Neural cell (in vitro differentiated cells): ENCODE data around the gene IGSF3.

Experiments
- CTCF ChIP-seq: fragments of 450-650 bp; IDR thresholded peaks from 2 replicates; pipeline ENCODE4 v1.5.1; 2014; ENCODE audit warnings: antibody characterized with exemption, mild to moderate bottlenecking, moderate library complexity; ENCODE audit not compliant: poor library complexity, severe bottlenecking
- EP300 ChIP-seq: fragments of 450-650 bp; conservative IDR thresholded peaks from 2 replicates; pipeline ENCODE4 v1.6.1; 2014; ENCODE audit warnings: antibody characterized with exemption, mild to moderate bottlenecking, moderate library complexity; ENCODE audit not compliant: poor library complexity, severe bottlenecking
- EZH2 ChIP-seq: fragments of 200-600, 300-800 bp; shearing (Covaris generic), sonication (generic); IDR thresholded peaks from 2 replicates; pipeline ENCODE4 v1.6.1; 2014; ENCODE audit warnings: antibody characterized with exemption, low read length, borderline replicate concordance, mild to moderate bottlenecking; ENCODE audit not compliant: insufficient read depth, poor library complexity, severe bottlenecking
- POLR2AphosphoS5 ChIP-seq: IDR thresholded peaks from 2 replicates; pipeline ENCODE4 v1.6.1; 2012
- RAD21 ChIP-seq: fragments of 450-650 bp; conservative IDR thresholded peaks from 2 replicates; pipeline ENCODE4 v1.6.1; 2014; ENCODE audit warnings: antibody characterized with exemption, mild to moderate bottlenecking, moderate library complexity
- REST ChIP-seq: IDR thresholded peaks from 2 replicates; pipeline ENCODE4 v1.6.1; 2012; ENCODE audit warnings: borderline replicate concordance
- SMC3 ChIP-seq: fragments of 450-650 bp; conservative IDR thresholded peaks from 2 replicates; pipeline ENCODE4 v1.6.1; 2014; ENCODE audit warnings: antibody characterized with exemption, mild to moderate bottlenecking, moderate library complexity; ENCODE audit not compliant: poor library complexity
- TAF1 ChIP-seq: IDR thresholded peaks from 2 replicates; pipeline ENCODE4 v1.6.1; 2012; ENCODE audit warnings: low read depth

- no peak for TF ChIP-seq CTCF
- TF ChIP-seq RAD21: no peak
- TF ChIP-seq POLR2AphosphoS5: no peak
- no peak for TF ChIP-seq TAF1
- TF ChIP-seq EP300: no peak
- no peak for TF ChIP-seq REST
- TF ChIP-seq SMC3: no peak
- no peak for TF ChIP-seq EZH2
Measured at GRCh38 chr1:116544588-116545358, 122.8 kb downstream of the IGSF3 start.
